H1 (cell line): ENCODE data around the gene TTC34. TPM values are rescaled to one million over a fixed set of nuclear protein-coding genes. Genes with fewer than 3 reads are reported as not detected.

Experiments used
- CBX5 ChIP-seq: fragments of 300-800, 300-1000 bp; sonication (generic); IDR thresholded peaks from 2 replicates; pipeline ENCODE4 v1.7.1; 2016; ENCODE audit warnings: antibody characterized with exemption, low read length, low read depth
- FOSL1 ChIP-seq: IDR thresholded peaks from 2 replicates; pipeline ENCODE4 v1.6.1; 2011; ENCODE audit warnings: mild to moderate bottlenecking, low read depth, low read length, moderate library complexity; ENCODE audit not compliant: insufficient read depth
- HDAC6 ChIP-seq: IDR thresholded peaks from one replicate; pipeline ENCODE4 v1.7.1; 2012; ENCODE audit warnings: low read depth, mild to moderate bottlenecking, inconsistent platforms, low read length, moderate library complexity
- JUND ChIP-seq: IDR thresholded peaks from 2 replicates; pipeline ENCODE4 v1.6.1; 2011; ENCODE audit warnings: mild to moderate bottlenecking, improper control_type of control experiment, low read length
- KDM5A ChIP-seq: fragments of 200-600 bp; IDR thresholded peaks from 2 replicates; pipeline ENCODE4 v1.7.1; 2012; ENCODE audit warnings: mild to moderate bottlenecking, low read length, inconsistent platforms, mixed read lengths
- POLR2A ChIP-seq, 2 experiments: IDR thresholded peaks; 1 replicate in 1 of 2; 2 replicates in 1 of 2; pipeline ENCODE4 v1.6.1; 2011; ENCODE audit warnings: low read depth in 2 of 2, low read length in 2 of 2, mild to moderate bottlenecking in 2 of 2; ENCODE audit errors: control extremely low read depth in 1 of 2
- RXRA ChIP-seq: IDR thresholded peaks from 2 replicates; pipeline ENCODE4 v1.6.1; 2011; ENCODE audit warnings: low read depth, mild to moderate bottlenecking, low read length, moderate library complexity; ENCODE audit not compliant: insufficient read depth
- SUZ12 ChIP-seq: fragments of 200-600 bp; sonication (generic); IDR thresholded peaks from 2 replicates; pipeline ENCODE4 v1.6.1; 2012; ENCODE audit warnings: mild to moderate bottlenecking, inconsistent platforms, low read length, moderate library complexity, mixed read lengths
- polyA plus RNA-seq, 7 experiments: library from polyadenylated mRNA; depleted of rRNA in 3 of 7; stranded (reverse) in 5 of 7; unstranded in 2 of 7; fragments of >200 nt in 5 of 7; fragments of 200-250 nt in 2 of 7; gene quantifications; 1 replicate in 5 of 7; 2 replicates in 1 of 7; 4 replicates in 1 of 7; pipeline versions ENCODE4 v1.2.1 to v1.2.3, GENCODE V29; 2011 to 2013; ENCODE audit warnings: missing spikeins in 2 of 7, mixed read lengths in 2 of 7
- total RNA-seq: library from RNA; stranded (reverse); fragmentation: NEBNext Ultra II Directional; extraction: Animal tissue kit (Norgen Biotek cat#: 25700); gene quantifications from 2 replicates; pipeline ENCODE4 v1.2.1, GENCODE V29; 2021
- TF ChIP-seq, protein P1 (sequence below): IDR thresholded peaks from 2 replicates; pipeline ENCODE4 v1.6.1; 2012; ENCODE audit warnings: low read length, inconsistent platforms

TTC34 gene
- total and polyA plus RNA-seq, 2 of the 8 experiments (the other 6 are each of a cell fraction or from before 2014, with no cell fraction given) = 0.23 to 0.50 TPM

DNA sequence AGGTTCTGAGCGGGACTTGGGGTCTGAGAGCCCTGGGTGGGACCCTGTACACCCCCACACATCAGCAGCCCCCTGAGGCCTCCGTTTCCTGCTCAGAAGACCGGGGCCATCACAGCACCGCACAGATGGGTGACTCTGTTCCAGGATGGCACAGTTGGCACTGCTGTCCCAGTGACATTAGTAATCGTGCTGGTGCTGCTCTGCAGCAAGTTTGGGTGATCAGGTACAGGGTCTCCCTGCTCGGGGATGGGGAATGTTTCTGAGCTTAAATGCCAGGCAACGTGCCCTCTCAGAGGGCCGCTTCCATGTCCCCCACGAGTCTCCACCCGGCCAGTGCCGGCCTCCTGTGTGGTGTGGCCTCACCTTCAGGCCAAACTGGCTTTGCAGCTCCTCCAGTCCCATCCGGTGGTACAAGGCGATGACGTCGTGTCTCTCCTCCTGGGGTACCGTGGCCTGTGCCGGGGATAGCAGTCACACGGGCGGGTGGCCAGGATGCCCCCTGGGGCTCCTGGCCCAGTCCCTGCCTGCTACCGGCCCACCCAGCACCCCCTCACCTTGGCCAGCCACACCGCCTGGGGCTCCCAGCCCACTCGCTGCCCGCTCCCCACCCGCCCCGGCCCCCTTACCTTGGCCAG, 197.9 kb downstream of the TTC34 start (continued):
- TF ChIP-seq, protein P1, sequence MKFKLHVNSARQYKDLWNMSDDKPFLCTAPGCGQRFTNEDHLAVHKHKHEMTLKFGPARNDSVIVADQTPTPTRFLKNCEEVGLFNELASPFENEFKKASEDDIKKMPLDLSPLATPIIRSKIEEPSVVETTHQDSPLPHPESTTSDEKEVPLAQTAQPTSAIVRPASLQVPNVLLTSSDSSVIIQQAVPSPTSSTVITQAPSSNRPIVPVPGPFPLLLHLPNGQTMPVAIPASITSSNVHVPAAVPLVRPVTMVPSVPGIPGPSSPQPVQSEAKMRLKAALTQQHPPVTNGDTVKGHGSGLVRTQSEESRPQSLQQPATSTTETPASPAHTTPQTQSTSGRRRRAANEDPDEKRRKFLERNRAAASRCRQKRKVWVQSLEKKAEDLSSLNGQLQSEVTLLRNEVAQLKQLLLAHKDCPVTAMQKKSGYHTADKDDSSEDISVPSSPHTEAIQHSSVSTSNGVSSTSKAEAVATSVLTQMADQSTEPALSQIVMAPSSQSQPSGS = no peak
- no peak for TF ChIP-seq RXRA
- TF ChIP-seq JUND = no peak
- no peak for TF ChIP-seq KDM5A
- no peak for TF ChIP-seq FOSL1
- no peak for TF ChIP-seq SUZ12
- TF ChIP-seq HDAC6 = no peak
- no peak for TF ChIP-seq CBX5
- no peak for TF ChIP-seq POLR2A (IDR thresholded peaks at IDR 0.05; ENCODE audit: control extremely low read depth in 1 of 2, low read depth in 2 of 2, low read length in 2 of 2)
